Liver (tissue), 9 donors: ENCODE measurements around the gene TTLL5. TPM values are rescaled to one million over a fixed set of nuclear protein-coding genes. Genes with fewer than 3 reads are reported as not detected.

Experiments
- DNase-seq: peaks from one replicate; pipeline ENCODE4 v3.0.0-alpha.2; 2017; ENCODE audit warnings: low spot score
- H3K27ac ChIP-seq, 2 donors: one replicate each; pipeline ENCODE4 v1.7.0; 2013; ENCODE audit warnings: inconsistent platforms in 2 of 2, low read length in 2 of 2, control low read depth in 1 of 2, low read depth in 1 of 2, mild to moderate bottlenecking in 1 of 2
- H3K27me3 ChIP-seq, 4 donors: one replicate each; pipeline versions ENCODE4 v1.6.1 to v1.7.0; 2013; ENCODE audit warnings: low read length in 3 of 4, inconsistent platforms in 1 of 4, mild to moderate bottlenecking in 1 of 4, moderate library complexity in 1 of 4; ENCODE audit not compliant: control insufficient read depth in 4 of 4, insufficient read depth in 4 of 4
- H3K36me3 ChIP-seq, 4 donors: one replicate each; pipeline versions ENCODE4 v1.6.1 to v1.7.0; 2013; ENCODE audit warnings: low read length in 3 of 4, mild to moderate bottlenecking in 3 of 4, low read depth in 1 of 4, moderate library complexity in 1 of 4; ENCODE audit not compliant: control insufficient read depth in 4 of 4, insufficient read depth in 3 of 4
- H3K4me1 ChIP-seq, 4 donors: one replicate each; pipeline versions ENCODE4 v1.6.1 to v1.7.0; 2013; ENCODE audit warnings: low read length in 3 of 4, mild to moderate bottlenecking in 3 of 4, moderate library complexity in 1 of 4; ENCODE audit not compliant: control insufficient read depth in 4 of 4, insufficient read depth in 4 of 4
- H3K4me3 ChIP-seq, 3 donors: one replicate each; pipeline versions ENCODE4 v1.6.1 to v1.7.0; 2013; ENCODE audit warnings: low read length in 3 of 3, control low read depth in 1 of 3, low read depth in 1 of 3, mild to moderate bottlenecking in 1 of 3
- H3K9ac ChIP-seq, 2 donors: one replicate each; pipeline ENCODE4 v1.7.0; 2013; ENCODE audit warnings: low read length in 2 of 2, mild to moderate bottlenecking in 2 of 2, moderate library complexity in 2 of 2, control low read depth in 1 of 2, low read depth in 1 of 2
- H3K9me3 ChIP-seq, 4 donors: one replicate each; pipeline versions ENCODE4 v1.6.1 to v1.7.0; 2013; ENCODE audit warnings: low read length in 3 of 4; ENCODE audit not compliant: control insufficient read depth in 4 of 4
- EGR1 ChIP-seq, 2 donors: IDR thresholded peaks; 2 replicates each; pipeline ENCODE4 v1.6.1; 2016 to 2018; ENCODE audit warnings: antibody characterized with exemption in 2 of 2, low read depth in 2 of 2
- FOXA1 ChIP-seq: IDR thresholded peaks from 2 replicates; pipeline ENCODE4 v1.6.1; 2016; ENCODE audit warnings: antibody characterized with exemption
- FOXA2 ChIP-seq: IDR thresholded peaks from 2 replicates; pipeline ENCODE4 v1.6.1; 2016; ENCODE audit warnings: antibody characterized with exemption
- GABPA ChIP-seq, 2 donors: IDR thresholded peaks in 1 of 2; conservative IDR thresholded peaks in 1 of 2; 2 replicates each; pipeline ENCODE4 v1.6.1; 2016; ENCODE audit warnings: antibody characterized with exemption in 2 of 2, mild to moderate bottlenecking in 1 of 2, moderate library complexity in 1 of 2
- HNF4G ChIP-seq: IDR thresholded peaks from 2 replicates; pipeline ENCODE4 v1.6.1; 2016; ENCODE audit warnings: antibody characterized with exemption
- JUND ChIP-seq, 2 donors: IDR thresholded peaks; 2 replicates each; pipeline ENCODE4 v1.6.1; 2016; ENCODE audit warnings: antibody characterized with exemption in 2 of 2
- NR2F2 ChIP-seq: IDR thresholded peaks from 2 replicates; pipeline ENCODE4 v1.6.1; 2016; ENCODE audit warnings: antibody characterized with exemption
- RXRA ChIP-seq, 2 donors: IDR thresholded peaks; 2 replicates each; pipeline ENCODE4 v1.6.1; 2017 to 2018; ENCODE audit warnings: antibody characterized with exemption in 2 of 2, mild to moderate bottlenecking in 1 of 2
- TAF1 ChIP-seq: conservative IDR thresholded peaks from 2 replicates; pipeline ENCODE4 v1.6.1; 2016; ENCODE audit warnings: antibody characterized with exemption, mild to moderate bottlenecking
- WGBS: extraction: QIAGEN DNeasy Blood & Tissue Kit; methylation state at CpG from one replicate; pipeline ENCODE4 v1.1.7; 2013; 5-methylcytosine and 5-hydroxymethylcytosine counted together
- polyA plus RNA-seq, 2 donors: library from polyadenylated mRNA; stranded (reverse) in 1 of 2; unstranded in 1 of 2; fragments of 200-250 nt in 1 of 2; fragments of >200 nt in 1 of 2; fragmentation: Nextera tagmentation in 1 of 2; extraction: Ambion mirVana in 1 of 2; gene quantifications; one replicate each; pipeline versions ENCODE4 v1.2.1 to v1.2.3, GENCODE V29; 2013 to 2015
- total RNA-seq, 2 donors: library from RNA; depleted of rRNA; stranded (reverse); fragments of >200 nt; gene quantifications; one replicate each; pipeline ENCODE4 v1.2.3, GENCODE V29; 2014
- TF ChIP-seq, protein P1 (sequence below): IDR thresholded peaks from 2 replicates; pipeline ENCODE4 v1.6.1; 2016; ENCODE audit warnings: antibody characterized with exemption
- TF ChIP-seq, protein P2 (sequence below): IDR thresholded peaks from 2 replicates; pipeline ENCODE4 v1.6.1; 2016; ENCODE audit warnings: antibody characterized with exemption, mild to moderate bottlenecking
- donor health status: healthy.
- donor health status: healthy.
- donor health status: healthy.
- donor health status: healthy.
- donor health status: healthy.

Gene TTLL5
- total and polyA plus RNA-seq, 4 donors: 4.3 to 14.2 (median 9.8) TPM

DNA sequence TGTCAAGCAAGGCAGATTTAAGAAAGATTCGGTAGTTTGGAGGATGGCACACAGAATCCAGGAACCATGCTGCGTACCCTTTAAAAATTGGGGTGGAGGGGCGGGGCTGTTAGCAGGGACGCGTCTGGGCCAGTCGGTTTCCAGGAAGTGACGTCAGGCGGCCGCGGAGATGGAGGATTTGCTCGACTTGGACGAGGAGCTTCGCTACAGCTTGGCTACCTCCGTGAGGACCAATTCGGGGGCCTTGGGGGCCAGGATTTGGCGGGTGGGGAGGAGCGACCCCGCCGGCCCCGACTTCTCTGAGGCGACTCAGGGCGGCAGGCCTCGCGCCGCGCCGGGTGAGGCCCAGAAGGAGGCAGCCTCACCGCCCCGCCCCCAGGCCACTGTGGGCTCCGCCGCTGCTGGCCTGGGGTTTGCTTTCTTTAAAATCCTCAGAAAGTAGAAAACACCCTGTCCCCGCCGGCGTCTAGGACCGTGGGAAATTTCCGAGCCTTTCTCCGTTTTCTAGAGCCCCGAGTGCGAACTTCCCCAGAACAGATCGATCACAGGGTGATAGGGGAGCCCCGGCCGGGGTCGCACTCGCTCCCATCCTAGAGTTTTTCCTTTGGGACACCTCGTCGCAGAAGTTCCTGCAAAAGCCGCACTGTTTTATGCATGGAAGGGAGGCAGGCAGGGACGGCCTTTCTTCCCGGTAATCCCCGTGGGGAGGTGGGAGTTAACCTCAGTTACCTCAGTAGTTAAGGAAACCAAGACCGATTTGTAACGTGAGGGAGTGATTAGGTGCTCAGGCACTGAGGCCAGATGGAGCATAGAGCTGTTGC lies 324.8 kb downstream of the TTLL5 start, which contains the start of gene IFT43 (continued):
- TF ChIP-seq, protein P1, sequence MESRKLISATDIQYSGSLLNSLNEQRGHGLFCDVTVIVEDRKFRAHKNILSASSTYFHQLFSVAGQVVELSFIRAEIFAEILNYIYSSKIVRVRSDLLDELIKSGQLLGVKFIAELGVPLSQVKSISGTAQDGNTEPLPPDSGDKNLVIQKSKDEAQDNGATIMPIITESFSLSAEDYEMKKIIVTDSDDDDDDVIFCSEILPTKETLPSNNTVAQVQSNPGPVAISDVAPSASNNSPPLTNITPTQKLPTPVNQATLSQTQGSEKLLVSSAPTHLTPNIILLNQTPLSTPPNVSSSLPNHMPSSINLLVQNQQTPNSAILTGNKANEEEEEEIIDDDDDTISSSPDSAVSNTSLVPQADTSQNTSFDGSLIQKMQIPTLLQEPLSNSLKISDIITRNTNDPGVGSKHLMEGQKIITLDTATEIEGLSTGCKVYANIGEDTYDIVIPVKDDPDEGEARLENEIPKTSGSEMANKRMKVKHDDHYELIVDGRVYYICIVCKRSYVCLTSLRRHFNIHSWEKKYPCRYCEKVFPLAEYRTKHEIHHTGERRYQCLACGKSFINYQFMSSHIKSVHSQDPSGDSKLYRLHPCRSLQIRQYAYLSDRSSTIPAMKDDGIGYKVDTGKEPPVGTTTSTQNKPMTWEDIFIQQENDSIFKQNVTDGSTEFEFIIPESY: no peak

DNA sequence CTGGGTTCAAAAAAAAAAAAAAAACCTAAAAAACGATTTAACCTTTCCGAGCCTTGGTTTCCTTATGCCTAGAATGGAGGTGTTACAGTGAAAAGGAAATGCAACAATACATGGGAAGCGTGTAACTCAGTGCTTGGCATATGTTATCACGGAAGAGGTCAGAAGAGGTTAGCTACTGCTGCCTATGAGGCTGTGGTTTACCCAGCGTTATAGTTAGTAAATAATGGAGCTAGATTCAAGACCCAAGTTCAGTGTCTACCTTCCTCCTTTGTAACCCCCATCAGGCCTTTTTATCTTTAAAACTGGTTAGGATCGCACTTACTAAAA lies 325.4 kb downstream of the TTLL5 start:
- H3K9ac ChIP-seq: peak overlapping the region; percentile 89 to 95
- peak overlapping the region; percentile 81 to 99 (median 94) for H3K4me3 ChIP-seq
- H3K27ac ChIP-seq: peak overlapping the region; percentile 89 to 95
- WGBS: 17% methylated on average over 6 of the region's 6 CpGs
- peaks cover 0 to 4% (median 1%) of the 10 kb centered on the region in 4 donors for H3K36me3 ChIP-seq
- peak in 1 of 2 donors; percentile 16 for TF ChIP-seq RXRA (IDR thresholded peaks at IDR 0.05)
- TF ChIP-seq NR2F2: peak; percentile 54
- TF ChIP-seq HNF4G: no peak
- peaks cover 10 to 62% (median 35%) of the 10 kb centered on the region in 4 donors for H3K4me1 ChIP-seq
- no peaks in the 10 kb centered on the region for H3K9me3 ChIP-seq
- no peaks in the 10 kb centered on the region for H3K27me3 ChIP-seq
- DNase-seq: no peak

DNA sequence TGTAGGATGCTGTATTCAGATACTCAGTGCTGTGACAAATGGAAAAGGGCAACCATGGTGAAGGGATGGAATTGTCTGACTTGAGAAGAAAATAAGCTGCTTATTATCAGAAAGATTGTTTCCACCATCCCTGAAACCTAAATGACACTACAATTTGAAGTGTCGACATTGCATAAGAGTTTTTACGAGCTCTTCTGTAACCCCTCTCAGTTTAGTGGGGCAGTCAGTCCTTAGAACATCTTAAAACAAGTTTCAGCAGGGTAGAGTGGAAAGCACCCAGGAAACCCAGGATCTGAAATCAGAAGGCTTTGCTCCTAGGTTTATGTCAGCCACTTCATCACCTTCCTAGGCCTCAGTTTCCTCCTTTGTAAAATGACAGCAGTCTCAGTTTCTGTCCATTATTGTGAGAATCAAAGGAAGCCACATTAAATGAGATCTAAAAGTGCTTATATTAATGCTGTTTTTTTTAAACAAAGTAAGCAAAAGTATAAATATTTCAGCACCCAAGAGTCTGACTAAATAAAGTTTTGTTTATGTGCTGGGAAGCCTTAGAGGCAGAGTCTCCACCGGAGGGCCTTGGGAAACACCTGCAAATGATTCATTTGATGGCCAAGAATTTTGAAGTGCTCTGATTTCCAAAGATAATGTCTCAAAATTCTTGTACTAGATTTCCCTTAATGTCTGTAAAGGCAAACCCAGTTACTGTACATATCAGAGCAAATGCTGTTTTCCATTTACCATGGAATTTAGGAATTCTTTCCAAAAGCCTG lies 326.3 kb downstream of the TTLL5 start:
- TF ChIP-seq, protein P2, sequence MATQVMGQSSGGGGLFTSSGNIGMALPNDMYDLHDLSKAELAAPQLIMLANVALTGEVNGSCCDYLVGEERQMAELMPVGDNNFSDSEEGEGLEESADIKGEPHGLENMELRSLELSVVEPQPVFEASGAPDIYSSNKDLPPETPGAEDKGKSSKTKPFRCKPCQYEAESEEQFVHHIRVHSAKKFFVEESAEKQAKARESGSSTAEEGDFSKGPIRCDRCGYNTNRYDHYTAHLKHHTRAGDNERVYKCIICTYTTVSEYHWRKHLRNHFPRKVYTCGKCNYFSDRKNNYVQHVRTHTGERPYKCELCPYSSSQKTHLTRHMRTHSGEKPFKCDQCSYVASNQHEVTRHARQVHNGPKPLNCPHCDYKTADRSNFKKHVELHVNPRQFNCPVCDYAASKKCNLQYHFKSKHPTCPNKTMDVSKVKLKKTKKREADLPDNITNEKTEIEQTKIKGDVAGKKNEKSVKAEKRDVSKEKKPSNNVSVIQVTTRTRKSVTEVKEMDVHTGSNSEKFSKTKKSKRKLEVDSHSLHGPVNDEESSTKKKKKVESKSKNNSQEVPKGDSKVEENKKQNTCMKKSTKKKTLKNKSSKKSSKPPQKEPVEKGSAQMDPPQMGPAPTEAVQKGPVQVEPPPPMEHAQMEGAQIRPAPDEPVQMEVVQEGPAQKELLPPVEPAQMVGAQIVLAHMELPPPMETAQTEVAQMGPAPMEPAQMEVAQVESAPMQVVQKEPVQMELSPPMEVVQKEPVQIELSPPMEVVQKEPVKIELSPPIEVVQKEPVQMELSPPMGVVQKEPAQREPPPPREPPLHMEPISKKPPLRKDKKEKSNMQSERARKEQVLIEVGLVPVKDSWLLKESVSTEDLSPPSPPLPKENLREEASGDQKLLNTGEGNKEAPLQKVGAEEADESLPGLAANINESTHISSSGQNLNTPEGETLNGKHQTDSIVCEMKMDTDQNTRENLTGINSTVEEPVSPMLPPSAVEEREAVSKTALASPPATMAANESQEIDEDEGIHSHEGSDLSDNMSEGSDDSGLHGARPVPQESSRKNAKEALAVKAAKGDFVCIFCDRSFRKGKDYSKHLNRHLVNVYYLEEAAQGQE: peak; percentile 1
- no peak for TF ChIP-seq JUND (IDR thresholded peaks at IDR 0.05)
- H3K27ac ChIP-seq: peak overlapping the region in 1 of 2 donors; percentile 84
- H3K9ac ChIP-seq: no peak overlapping the region
- H3K36me3 ChIP-seq: peaks cover 0 to 5% (median 3%) of the 10 kb centered on the region in 4 donors
- no peaks in the 10 kb centered on the region for H3K27me3 ChIP-seq
- H3K4me3 ChIP-seq: peak overlapping the region in 1 of 3 donors; percentile 99
- H3K4me1 ChIP-seq: peaks cover 10 to 58% (median 35%) of the 10 kb centered on the region in 4 donors
- 85% methylated on average over 3 of the region's 3 CpGs for WGBS
- no peaks in the 10 kb centered on the region for H3K9me3 ChIP-seq
- no peak for DNase-seq

DNA sequence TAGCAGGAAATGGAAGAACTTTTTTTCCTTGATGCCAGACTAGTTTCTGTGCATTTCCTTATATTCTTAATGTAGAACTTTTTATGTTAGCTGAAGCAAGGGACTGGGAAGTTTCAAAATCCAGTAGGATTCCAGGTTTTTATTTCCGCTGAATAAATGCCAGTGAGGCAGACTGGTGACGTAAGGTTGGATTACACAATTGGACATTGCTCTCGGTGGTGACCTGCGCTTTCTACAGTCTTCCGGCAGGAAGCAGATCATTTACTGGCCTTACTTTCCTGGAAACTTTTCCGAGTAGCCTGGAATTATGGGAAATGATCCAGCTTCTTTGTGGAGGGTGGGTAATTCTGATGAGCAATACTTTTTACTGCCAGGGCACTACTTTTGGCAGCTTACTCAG lies 328.1 kb downstream of the TTLL5 start:
- 21% methylated on average over 6 of the region's 6 CpGs for WGBS
- peaks cover 0 to 15% (median 7%) of the 10 kb centered on the region in 4 donors for H3K36me3 ChIP-seq
- H3K9ac ChIP-seq: peak overlapping the region in 1 of 2 donors; percentile 76
- no peak for DNase-seq
- no peak overlapping the region for H3K4me3 ChIP-seq
- H3K9me3 ChIP-seq: no peaks in the 10 kb centered on the region
- H3K27me3 ChIP-seq: no peaks in the 10 kb centered on the region
- H3K4me1 ChIP-seq: peaks cover 10 to 46% (median 25%) of the 10 kb centered on the region in 4 donors
- peak overlapping the region; percentile 68 to 84 for H3K27ac ChIP-seq
- TF ChIP-seq EGR1 (IDR thresholded peaks at IDR 0.05; ENCODE audit: low read depth in 2 of 2) (peak; percentile 89 to 99), GABPA (IDR thresholded peaks at IDR 0.05 in 1 of 2, conservative IDR thresholded peaks at IDR 0.05 in 1 of 2) (peak; percentile 71 to 89), JUND (IDR thresholded peaks at IDR 0.05) (peak; percentile 96 to 97), TAF1 (no peak), FOXA1 (peak; percentile 31), FOXA2 (peak; percentile 63)
- TF ChIP-seq, protein P2: peak; percentile 88
- TF ChIP-seq, protein P1: peak; percentile 84
